Omental fat pad (tissue), 4 donors: ENCODE data around the gene CHCHD6. TPM values are rescaled to one million over a fixed set of nuclear protein-coding genes. Genes with fewer than 3 reads are reported as not detected.
A peak's percentile ranks its signal among the peaks of the same experiment; 100 is the strongest.

ENCODE experiments used
- ATAC-seq: fragments of 150-250 bp; one replicate; pipeline ENCODE4 v1.9.1; 2016; ENCODE audit warnings: mild to moderate bottlenecking, moderate library complexity; ENCODE audit not compliant: low FRiP score
- DNase-seq: peaks from one replicate; pipeline ENCODE4 v3.0.0-alpha.2; 2019; ENCODE audit warnings: low spot score
- total RNA-seq, 4 donors: library from RNA; depleted of rRNA; stranded (reverse); fragments of >200 nt; gene quantifications; one replicate each; pipeline ENCODE4 v1.1.0, GENCODE V29; 2016
- TF ChIP-seq, protein P1 (sequence below), 3 donors: fragments of 450-650 bp; IDR thresholded peaks; one replicate each; pipeline ENCODE4 v1.5.1; 2016 to 2017; ENCODE audit warnings: antibody characterized with exemption in 3 of 3, mild to moderate bottlenecking in 3 of 3, moderate library complexity in 2 of 3

CHCHD6 gene
- total RNA-seq, 4 donors from 2014 or later = 7.5 to 19.7 (median 11.5) TPM

DNA sequence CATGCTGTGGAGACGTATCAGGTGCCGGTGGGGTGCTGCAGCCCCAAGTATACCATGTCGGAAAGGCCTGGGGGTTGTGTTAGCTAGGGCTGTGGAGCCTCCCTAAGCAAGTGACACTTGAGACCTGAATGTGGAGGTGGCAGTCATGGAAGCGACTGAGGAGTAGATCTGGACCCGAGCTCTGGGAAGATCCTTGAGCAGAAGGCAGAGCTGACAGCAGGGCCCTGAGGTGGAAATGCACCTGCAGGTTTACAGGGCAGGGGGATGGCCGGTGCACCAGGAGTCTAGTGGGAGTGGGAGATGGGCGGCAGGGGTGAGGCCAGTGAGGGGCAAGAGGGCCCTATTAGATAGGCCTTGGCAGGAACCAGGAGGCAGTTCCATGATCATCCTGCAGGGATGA, 187.1 kb downstream of the CHCHD6 start:
- DNase-seq = no peak
- ATAC-seq = no peak
- TF ChIP-seq, protein P1, sequence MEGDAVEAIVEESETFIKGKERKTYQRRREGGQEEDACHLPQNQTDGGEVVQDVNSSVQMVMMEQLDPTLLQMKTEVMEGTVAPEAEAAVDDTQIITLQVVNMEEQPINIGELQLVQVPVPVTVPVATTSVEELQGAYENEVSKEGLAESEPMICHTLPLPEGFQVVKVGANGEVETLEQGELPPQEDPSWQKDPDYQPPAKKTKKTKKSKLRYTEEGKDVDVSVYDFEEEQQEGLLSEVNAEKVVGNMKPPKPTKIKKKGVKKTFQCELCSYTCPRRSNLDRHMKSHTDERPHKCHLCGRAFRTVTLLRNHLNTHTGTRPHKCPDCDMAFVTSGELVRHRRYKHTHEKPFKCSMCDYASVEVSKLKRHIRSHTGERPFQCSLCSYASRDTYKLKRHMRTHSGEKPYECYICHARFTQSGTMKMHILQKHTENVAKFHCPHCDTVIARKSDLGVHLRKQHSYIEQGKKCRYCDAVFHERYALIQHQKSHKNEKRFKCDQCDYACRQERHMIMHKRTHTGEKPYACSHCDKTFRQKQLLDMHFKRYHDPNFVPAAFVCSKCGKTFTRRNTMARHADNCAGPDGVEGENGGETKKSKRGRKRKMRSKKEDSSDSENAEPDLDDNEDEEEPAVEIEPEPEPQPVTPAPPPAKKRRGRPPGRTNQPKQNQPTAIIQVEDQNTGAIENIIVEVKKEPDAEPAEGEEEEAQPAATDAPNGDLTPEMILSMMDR (IDR thresholded peaks at IDR 0.05) = no peak

DNA sequence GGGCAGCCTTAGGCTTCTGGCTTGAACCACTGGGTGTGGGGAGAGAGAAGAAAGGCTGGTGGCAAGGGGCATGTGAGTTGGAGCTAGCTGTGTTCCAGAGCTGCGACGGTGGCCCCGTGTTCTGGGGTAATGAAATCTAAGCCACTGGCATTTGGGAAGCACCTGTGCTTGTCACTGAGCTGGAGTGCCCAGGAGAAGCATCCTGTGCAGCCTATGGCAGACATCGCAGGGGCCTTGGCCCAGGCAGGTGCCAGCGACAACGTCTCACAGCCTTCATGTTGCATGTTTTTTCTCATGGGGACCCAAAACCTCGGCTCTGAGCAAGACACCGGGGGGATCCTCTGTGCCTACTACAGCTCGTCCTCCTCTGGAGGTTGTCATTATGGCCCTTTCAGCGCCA, 187.8 kb downstream of the CHCHD6 start:
- no peak for ATAC-seq
- TF ChIP-seq, protein P1 (IDR thresholded peaks at IDR 0.05) = no peak

DNA sequence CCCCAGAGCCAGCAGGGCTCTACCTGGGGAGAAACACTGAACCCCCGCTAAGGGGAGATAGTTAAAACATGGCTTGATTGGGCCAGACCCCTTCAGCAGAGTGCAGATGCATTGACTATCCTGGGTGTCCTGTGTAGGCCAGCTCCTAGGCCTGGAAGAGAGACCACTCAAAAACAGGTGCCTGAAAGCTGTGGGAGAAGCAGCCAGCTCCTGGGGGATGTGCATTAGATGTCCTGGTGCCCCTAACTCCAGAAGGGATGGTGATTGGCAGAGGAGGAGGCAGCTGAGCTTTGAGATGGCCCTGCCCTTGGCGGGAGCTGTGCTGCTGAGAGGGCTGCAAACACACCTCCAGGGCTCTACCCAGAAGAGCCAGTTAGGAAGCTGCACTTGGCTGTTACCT, 189.6 kb downstream of the CHCHD6 start:
- DNase-seq (no peak), ATAC-seq (no peak)
- TF ChIP-seq, protein P1 (IDR thresholded peaks at IDR 0.05) = no peak

More for the DNA sequence above, 187.8 kb downstream of the CHCHD6 start:
- DNase-seq = no peak

DNA sequence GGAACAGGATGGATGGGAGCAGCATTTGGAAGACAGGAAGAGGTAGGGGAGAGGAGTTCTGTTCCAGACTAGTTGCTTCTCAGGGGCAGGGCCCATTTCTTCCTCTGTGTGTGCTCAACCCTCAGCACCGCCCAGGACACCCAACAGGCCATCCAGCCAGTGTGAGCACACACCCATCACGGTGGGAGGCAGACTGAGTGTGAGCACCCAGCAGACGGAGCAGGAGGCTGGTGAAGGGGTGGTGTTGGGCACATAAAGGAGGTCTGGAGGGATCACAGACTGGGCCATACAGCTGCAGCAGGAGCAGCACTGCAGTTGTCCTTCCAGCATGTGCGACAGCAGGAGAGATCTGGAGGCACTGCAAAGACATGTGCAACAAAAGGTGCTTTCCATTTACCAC, 190.4 kb downstream of the CHCHD6 start:
- no peak for DNase-seq
- no peak for ATAC-seq
- TF ChIP-seq, protein P1 (IDR thresholded peaks at IDR 0.05) = no peak

DNA sequence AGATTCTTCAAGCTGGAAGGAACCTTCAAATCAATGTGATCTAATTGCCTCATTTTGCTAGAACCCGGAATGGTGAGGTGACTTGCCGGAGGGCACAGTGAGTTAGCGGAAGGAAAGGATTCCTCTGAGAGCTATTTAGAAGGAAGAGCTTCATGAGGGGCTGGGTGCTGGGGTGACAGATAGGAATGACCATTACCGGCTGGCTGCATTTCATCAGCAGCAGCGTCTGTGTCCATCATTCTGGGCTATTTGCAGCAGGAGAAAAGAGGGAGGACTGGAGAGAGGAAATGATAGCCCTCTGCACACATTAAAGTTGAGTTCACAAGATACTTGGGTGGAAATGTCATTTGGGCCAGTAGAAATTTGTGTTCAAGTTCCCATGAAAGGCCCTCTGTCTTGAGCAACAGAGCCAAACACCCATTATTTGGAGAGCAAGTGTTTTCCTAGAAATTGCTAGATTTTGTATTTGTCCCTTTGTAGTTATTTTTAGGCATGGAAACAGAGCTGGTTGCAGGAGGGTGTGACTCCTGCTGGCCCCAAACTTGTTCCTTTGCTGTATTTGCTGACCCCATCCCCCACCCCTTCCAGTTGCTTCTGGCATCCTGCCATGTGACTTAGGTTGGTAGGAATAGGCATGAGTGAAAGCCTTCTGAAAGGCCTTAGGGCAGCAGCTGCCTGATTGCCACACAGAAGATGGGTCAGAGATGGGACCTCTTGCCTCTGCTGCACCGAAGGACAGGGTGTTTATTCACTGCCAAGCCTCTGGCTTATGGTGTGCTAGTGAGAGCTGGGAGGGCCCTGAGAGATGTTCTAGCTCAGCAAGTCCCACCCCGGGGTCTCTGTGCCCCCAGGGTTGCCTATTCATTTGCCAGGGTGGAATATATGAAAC, 191.4 kb downstream of the CHCHD6 start:
- DNase-seq = no peak
- TF ChIP-seq, protein P1 (IDR thresholded peaks at IDR 0.05) = no peak

DNA sequence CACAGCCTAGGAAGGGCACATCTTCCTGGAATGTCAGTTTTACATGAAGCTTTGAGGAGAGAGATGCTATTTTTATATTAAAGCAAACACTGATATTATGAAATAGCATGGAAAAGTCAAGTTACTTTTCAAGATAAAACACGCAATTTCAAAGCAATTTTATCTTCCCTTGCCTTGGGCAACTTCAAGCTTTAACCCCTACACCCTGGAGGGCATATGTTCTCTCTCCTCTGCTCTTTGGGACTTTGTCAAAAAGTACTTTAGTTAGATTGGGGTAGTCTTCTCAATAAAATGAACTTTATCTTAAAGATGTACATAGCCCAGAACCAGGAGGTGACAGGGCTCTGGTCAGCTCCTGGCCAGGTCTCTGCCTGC, 192.0 kb downstream of the CHCHD6 start:
- ATAC-seq = peak; percentile 34
- TF ChIP-seq, protein P1 (IDR thresholded peaks at IDR 0.05) = no peak
- DNase-seq = no peak

More for the DNA sequence above, 191.4 kb downstream of the CHCHD6 start:
- peak; percentile 72 for ATAC-seq

DNA sequence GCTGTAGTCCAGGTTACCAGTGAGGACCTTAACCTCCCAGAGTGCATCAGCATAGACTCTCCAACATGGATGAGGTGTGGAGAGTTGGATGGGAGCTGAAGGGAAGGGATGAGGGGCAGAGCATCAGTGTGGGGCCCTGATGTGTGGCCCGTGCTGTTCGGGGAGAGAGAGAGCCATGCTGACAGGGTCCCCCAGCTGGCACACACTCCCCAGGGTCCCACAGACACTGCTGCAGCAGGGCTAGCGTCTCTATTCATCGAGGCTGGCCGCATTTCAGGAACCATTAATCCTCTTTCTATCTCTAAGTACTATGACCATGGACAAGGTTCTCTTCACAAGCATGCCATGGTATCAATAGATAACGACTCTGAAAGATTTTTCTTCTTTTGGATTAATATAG, 192.9 kb downstream of the CHCHD6 start:
- ATAC-seq (no peak), DNase-seq (no peak)
- TF ChIP-seq, protein P1 (IDR thresholded peaks at IDR 0.05) = no peak
